ENCODE data around the gene RFPL2. TPM values are rescaled to one million over a fixed set of nuclear protein-coding genes. Genes with fewer than 3 reads are reported as not detected.

The RFPL2 gene
- total and polyA plus RNA-seq, 12 donors: 0.24 TPM; not detected in 10

DNA sequence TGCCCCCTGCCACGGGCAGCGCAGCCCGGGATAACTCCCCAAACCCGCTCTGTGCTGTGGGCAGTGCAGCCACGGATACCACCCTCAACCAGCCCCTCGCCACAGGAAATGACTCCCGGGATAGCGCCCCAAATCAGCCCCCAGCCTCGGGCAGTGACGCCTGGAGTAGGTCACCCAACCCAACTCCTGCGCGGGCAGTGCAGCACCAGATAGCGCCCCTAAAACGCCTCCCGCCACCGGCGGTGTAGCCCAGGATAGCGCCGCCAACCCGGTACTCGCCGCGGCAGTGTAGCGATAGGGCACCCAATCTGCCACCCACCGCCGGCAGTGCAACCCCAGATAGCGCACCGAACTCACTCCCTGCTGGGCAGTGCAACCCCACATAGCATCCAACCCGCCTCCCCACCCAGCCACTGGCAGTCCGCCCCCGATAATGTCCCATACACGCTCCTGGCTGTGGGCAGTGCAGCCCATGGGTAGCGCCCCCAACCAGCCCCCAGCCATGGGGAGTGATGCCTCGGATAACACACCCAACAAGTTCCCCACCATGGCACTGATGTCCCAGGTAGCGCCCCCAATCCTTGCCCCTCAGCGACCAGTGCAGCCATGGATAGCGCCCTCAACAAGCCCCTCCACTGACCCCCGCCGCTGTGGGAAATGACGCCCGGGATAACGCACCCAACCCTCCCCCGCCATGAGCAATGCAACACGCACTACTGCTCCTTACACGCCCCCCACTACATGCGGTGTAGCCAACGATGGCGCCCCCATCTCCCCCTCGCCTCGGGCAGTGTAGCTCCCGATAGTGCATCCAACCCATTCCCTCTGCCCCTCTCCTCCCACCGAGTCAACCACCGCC, 1.5 kb downstream of the RFPL2 start:
- no peaks in the 10 kb centered on the region for H3K9me3 ChIP-seq (replicated peaks in 1 of 3)
- DNase-seq: no peak
- H3K27me3 ChIP-seq: peaks cover 10% of the 10 kb centered on the region
- intact Hi-C loops (cut with DNase I): no loop called here
- H3K27ac ChIP-seq: no peak overlapping the region
- no peaks in the 10 kb centered on the region for H3K36me3 ChIP-seq (replicated peaks in 1 of 2)
- no peaks in the 10 kb centered on the region for H3K4me1 ChIP-seq (replicated peaks in 1 of 2)
- peak overlapping the region in 1 of 4 donors; percentile 15 for H3K4me3 ChIP-seq
- WGBS, 4 donors: 17 to 57% (median 48%) methylated on average over 10 to 53 of the region's 53 CpGs
- TF ChIP-seq, protein P1, sequence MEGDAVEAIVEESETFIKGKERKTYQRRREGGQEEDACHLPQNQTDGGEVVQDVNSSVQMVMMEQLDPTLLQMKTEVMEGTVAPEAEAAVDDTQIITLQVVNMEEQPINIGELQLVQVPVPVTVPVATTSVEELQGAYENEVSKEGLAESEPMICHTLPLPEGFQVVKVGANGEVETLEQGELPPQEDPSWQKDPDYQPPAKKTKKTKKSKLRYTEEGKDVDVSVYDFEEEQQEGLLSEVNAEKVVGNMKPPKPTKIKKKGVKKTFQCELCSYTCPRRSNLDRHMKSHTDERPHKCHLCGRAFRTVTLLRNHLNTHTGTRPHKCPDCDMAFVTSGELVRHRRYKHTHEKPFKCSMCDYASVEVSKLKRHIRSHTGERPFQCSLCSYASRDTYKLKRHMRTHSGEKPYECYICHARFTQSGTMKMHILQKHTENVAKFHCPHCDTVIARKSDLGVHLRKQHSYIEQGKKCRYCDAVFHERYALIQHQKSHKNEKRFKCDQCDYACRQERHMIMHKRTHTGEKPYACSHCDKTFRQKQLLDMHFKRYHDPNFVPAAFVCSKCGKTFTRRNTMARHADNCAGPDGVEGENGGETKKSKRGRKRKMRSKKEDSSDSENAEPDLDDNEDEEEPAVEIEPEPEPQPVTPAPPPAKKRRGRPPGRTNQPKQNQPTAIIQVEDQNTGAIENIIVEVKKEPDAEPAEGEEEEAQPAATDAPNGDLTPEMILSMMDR (IDR thresholded peaks at IDR 0.05): no peak
- TF ChIP-seq POLR2A (IDR thresholded peaks at IDR 0.05): no peak

DNA sequence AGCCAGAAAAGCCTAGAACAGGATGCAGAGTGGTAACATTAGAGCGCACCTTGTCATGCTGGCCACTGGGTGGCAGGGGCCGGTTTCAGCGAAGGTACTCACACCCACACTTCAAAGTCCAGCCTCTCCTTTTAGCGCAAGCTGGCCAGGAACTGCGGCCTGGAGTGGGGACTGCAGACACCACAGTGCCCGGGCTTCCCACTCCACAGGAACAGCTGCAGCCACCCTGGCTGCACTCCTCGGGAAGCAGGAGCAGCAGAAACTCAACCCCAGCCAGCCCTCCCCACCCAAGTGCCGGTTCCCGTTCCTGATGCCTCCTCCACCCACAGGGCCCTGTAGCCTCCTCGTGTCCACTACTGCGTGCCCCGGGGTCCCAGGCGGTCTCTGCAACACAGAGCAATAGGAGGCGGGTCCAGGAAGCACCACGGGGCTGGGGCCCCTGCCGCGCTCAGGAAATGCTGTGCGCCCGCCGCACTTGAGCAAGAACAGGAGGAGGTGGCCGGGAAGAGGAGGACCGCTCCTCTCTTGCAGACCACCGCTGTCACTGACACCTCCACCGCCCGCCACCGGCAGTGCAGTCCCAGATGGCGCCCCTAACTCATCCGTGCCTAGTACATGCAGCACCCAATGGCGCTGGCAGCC, 2.2 kb downstream of the RFPL2 start:
- peaks cover 15% of the 10 kb centered on the region for H3K27me3 ChIP-seq
- peak overlapping the region in 1 of 4 donors; percentile 15 for H3K4me3 ChIP-seq
- no peaks in the 10 kb centered on the region for H3K36me3 ChIP-seq (replicated peaks in 1 of 2)
- 0 to 13% (median 3%) methylated on average over 1 to 29 of the region's 29 CpGs for WGBS, 4 donors
- H3K27ac ChIP-seq: no peak overlapping the region
- no peaks in the 10 kb centered on the region for H3K4me1 ChIP-seq (replicated peaks in 1 of 2)
- peak in 4 of 7 donors; percentile 25 to 60 (median 32) for DNase-seq
- TF ChIP-seq, protein P1 (IDR thresholded peaks at IDR 0.05): peak; percentile 8 to 43 (median 26)
- no peak for TF ChIP-seq POLR2A (IDR thresholded peaks at IDR 0.05)
- intact Hi-C loops (cut with DNase I): no loop called here
- no peaks in the 10 kb centered on the region for H3K9me3 ChIP-seq (replicated peaks in 1 of 3)

DNA sequence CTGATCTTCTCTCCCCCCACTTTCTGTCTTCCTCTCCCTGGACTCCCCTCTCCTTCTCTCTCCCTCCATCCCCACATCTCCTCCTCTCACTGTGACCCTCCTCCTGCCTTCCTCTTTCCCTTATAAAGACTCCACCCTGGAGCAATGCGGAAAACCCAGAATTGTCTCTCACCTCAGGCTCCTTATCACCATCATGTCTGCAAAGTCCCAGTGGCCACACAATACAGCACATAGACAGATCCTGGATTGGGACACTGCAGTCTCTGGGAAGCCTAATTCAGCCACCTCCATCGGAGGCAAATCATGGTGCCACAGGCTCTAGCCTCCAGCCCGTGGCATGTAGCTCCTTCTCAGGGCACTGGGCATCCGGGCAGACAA, 2.7 kb downstream of the RFPL2 start:
- Histone ChIP-seq H3K27me3 (peaks cover 16% of the 10 kb centered on the region), H3K4me1 (replicated peaks in 1 of 2) (no peaks in the 10 kb centered on the region), H3K36me3 (replicated peaks in 1 of 2) (no peaks in the 10 kb centered on the region), H3K27ac (no peak overlapping the region), H3K4me3 (no peak overlapping the region), H3K9me3 (replicated peaks in 1 of 3) (no peaks in the 10 kb centered on the region)
- DNase-seq: no peak
- intact Hi-C loops (cut with DNase I): no loop called here
- WGBS, 4 donors: 15 to 31% (median 26%) methylated on average over 4 of the region's 4 CpGs
- TF ChIP-seq, protein P1 (IDR thresholded peaks at IDR 0.05): no peak
- TF ChIP-seq POLR2A (IDR thresholded peaks at IDR 0.05): no peak

DNA sequence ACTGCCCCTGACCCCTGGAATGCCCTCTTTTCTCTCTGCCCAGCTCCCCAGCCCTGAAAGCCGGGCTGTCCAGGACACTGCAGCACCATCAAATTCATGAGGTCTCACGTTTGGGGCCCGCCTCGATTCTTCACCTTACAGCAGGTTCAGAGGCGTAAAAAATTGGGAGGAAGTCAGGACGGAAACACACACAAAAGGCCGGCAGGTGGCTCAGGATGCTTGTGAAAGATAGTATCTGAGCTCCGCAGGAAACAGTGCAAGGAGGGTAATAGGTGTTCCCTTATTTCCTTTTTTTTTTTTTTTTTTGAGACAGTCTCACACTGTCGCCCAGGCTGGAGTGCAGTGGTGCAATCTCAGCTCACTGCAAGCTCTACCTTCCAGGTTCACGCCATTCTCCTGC, 4.1 kb downstream of the RFPL2 start:
- no peak for TF ChIP-seq POLR2A (IDR thresholded peaks at IDR 0.05)
- TF ChIP-seq, protein P1 (IDR thresholded peaks at IDR 0.05): no peak
- peaks cover 16% of the 10 kb centered on the region for H3K27me3 ChIP-seq
- H3K4me3 ChIP-seq: no peak overlapping the region
- no peaks in the 10 kb centered on the region for H3K9me3 ChIP-seq (replicated peaks in 1 of 3)
- intact Hi-C loops (cut with DNase I): no loop called here
- no peaks in the 10 kb centered on the region for H3K4me1 ChIP-seq (replicated peaks in 1 of 2)
- WGBS, 4 donors: 62 to 75% (median 66%) methylated on average over 10 of the region's 10 CpGs
- no peak for DNase-seq
- H3K27ac ChIP-seq: no peak overlapping the region
- no peaks in the 10 kb centered on the region for H3K36me3 ChIP-seq (replicated peaks in 1 of 2)

Measured in adrenal gland (tissue), 12 donors.